ENCODE measurements around the gene HNRNPU. TPM values are rescaled to one million over a fixed set of nuclear protein-coding genes. Genes with fewer than 3 reads are reported as not detected.

The HNRNPU gene
- total RNA-seq, 1 donor from 2014 or later, result 567 TPM

DNA sequence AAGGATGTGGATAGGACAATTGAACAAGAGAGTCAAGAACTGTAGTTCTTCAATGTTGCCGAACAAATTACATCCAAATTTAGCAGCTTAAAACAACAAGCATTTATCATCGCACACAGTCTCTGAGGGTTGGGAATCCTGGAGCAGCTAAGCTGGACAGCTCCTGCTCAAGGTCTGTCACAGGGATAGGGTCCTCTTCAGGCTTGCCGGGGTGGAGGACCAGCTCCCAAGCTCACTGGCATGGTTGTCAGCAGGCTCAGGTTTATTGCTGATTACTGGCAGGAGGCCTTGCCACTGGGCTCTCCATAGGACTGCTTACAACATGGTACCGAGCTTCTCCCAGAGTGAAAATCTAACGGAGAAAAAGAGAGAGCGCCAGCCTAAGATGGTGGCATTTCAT lies 51.0 kb downstream of the HNRNPU start:
- FAIRE-seq (no peak), DNase-seq (ENCODE audit: low spot score in 2 of 2) (no peak)

GRCh38 chr1:244810221-244810620 lies 54.1 kb downstream of the HNRNPU start:
- no peak for DNase-seq (ENCODE audit: low spot score in 2 of 2)
- FAIRE-seq, result no peak

DNA sequence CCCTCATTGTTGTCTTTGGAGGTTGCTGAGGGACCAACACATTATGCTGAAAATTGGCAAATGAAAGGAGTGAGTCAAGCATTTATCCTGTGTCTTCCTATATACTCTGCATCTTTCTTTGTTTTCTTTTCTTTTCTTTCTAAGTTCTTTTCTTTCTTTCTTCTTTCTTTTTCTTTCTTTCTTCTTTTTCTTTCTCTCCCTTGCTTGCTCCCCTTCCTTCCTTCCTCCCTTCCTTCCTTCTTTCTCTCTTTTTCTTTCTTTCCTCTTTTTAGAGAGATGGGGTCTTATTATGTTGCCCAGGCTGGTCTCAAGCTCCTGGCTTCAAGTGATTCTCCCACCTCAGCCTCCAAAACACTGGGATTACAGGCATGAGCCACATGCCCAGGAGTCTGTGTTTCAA lies 57.2 kb downstream of the HNRNPU start:
- FAIRE-seq (no peak), DNase-seq (ENCODE audit: low spot score in 2 of 2) (no peak)

GRCh38 chr1:244804841-244805240 lies 59.5 kb downstream of the HNRNPU start:
- DNase-seq (ENCODE audit: low spot score in 2 of 2), result no peak
- no peak for FAIRE-seq

DNA sequence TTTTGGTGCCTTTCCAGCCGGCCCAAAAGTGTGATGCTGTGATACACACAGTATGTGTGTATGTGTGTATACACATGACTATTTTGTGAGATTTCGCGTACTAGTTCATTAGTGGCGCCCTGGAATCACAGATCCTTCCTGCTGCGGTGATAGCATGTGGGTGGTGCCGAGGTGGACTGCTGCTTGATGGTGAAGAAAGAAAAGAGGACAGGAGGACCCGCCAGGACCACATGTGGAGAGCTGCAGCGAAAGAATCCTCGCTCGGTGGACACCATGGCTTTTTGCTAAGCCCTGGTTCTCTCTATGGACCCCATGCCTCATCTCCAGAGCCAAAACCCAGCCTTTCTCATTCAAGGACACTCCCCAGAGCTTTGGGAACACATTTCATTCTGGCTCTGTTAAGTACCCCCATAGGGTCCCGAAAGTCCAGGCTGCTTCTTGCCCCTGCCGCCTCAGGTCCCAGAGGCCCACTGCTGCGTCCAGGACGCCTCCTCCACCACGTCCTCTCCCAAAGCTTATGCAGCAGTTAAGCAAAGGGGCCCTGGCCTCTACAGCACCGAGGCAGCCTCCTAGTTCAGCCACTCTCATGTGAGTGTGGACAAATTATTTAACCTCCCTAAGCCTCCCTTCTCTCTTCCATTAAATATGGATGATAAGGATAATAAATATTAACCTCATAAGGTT lies 61.6 kb downstream of the HNRNPU start:
- FAIRE-seq (no peak), DNase-seq (ENCODE audit: low spot score in 2 of 2) (no peak)

GRCh38 chr1:244802041-244802440 lies 62.3 kb downstream of the HNRNPU start:
- DNase-seq (ENCODE audit: low spot score in 2 of 2) (no peak), FAIRE-seq (no peak)

DNA sequence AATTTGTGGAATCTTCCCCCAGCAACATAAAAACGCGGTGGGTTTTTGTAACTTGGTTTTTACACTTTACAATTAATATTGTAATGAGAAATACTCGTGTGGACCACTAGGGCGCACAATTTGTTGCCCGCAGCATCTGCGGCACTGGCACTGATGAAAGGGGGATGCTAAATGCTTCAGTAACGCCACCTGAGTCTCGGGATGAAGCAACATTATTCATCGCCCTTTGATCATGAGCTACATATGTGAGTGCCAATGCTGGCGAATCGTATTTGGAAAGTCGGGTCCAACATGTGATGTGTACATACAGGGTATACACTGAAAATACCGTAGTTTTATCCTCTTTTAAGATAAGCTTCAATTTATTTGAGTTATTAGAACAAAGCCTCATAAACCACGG lies 63.1 kb downstream of the HNRNPU start:
- DNase-seq (ENCODE audit: low spot score in 2 of 2), result peak in 1 of 2 donors; percentile 63
- no peak for FAIRE-seq

DNA sequence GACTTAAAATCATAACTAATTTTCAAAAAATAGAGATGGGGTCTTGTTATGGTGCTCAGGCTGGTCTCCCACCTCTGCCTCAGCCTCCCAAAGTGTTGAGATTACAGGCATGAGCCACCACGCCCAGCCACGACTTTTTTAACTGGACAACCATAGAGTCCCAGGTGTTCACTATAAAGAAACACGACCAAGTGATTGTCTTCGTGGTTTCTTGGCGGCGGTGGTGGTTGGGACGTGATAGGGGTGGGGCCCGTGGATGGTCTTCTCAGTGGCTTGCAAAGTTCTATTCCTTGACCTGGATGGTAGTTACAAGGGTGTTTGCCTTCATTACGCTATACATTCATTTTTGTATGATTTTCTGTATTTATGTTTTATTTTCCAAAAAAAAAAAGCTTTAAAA lies 63.5 kb downstream of the HNRNPU start:
- no peak for DNase-seq (ENCODE audit: low spot score in 2 of 2)
- FAIRE-seq, result no peak

Other genes with a start within 250 kb of the HNRNPU start
- gene DESI2, start 211.4 kb downstream of the HNRNPU start, total RNA-seq, result 37.9 TPM
- gene COX20, start 28.9 kb downstream of the HNRNPU start, total RNA-seq, result 70.5 TPM

Data from frontal cortex (tissue), 4 donors.